ENCODE data around the gene MUC20.
A peak's percentile ranks its signal among the peaks of the same experiment; 100 is the strongest.

The MUC20 gene

GRCh38 chr3:195751560-195751959, 30.8 kb downstream of the MUC20 start:
- no peak overlapping the region for H3K27ac Mint-ChIP-seq
- H3K4me3 Mint-ChIP-seq = no peak overlapping the region
- ATAC-seq = no peak
- H3K27me3 Mint-ChIP-seq = peaks cover 64% of the 10 kb centered on the region
- H3K9me3 Mint-ChIP-seq = no peaks in the 10 kb centered on the region
- H3K36me3 Mint-ChIP-seq = no peaks in the 10 kb centered on the region
- peaks cover 6% of the 10 kb centered on the region for H3K4me1 Mint-ChIP-seq

GRCh38 chr3:195752066-195752465, 31.3 kb downstream of the MUC20 start:
- Mint-ChIP-seq H3K27me3 (peaks cover 64% of the 10 kb centered on the region), H3K36me3 (no peaks in the 10 kb centered on the region), H3K9me3 (no peaks in the 10 kb centered on the region), H3K4me3 (no peak overlapping the region), H3K4me1 (peaks cover 6% of the 10 kb centered on the region), H3K27ac (no peak overlapping the region)
- ATAC-seq = no peak

GRCh38 chr3:195752546-195753331, 32.0 kb downstream of the MUC20 start:
- Mint-ChIP-seq H3K36me3 (no peaks in the 10 kb centered on the region), H3K4me3 (no peak overlapping the region), H3K9me3 (no peaks in the 10 kb centered on the region), H3K27me3 (peaks cover 66% of the 10 kb centered on the region), H3K4me1 (peaks cover 6% of the 10 kb centered on the region), H3K27ac (no peak overlapping the region)
- no peak for ATAC-seq

GRCh38 chr3:195753581-195753980, 32.8 kb downstream of the MUC20 start:
- H3K27me3 Mint-ChIP-seq = peaks cover 68% of the 10 kb centered on the region
- no peaks in the 10 kb centered on the region for H3K36me3 Mint-ChIP-seq
- peaks cover 4% of the 10 kb centered on the region for H3K4me1 Mint-ChIP-seq
- no peak for ATAC-seq
- no peak overlapping the region for H3K27ac Mint-ChIP-seq
- H3K9me3 Mint-ChIP-seq = no peaks in the 10 kb centered on the region
- no peak overlapping the region for H3K4me3 Mint-ChIP-seq

- no peak for ATAC-seq
- H3K4me3 Mint-ChIP-seq = no peak overlapping the region
- H3K9me3 Mint-ChIP-seq = no peaks in the 10 kb centered on the region
- no peaks in the 10 kb centered on the region for H3K4me1 Mint-ChIP-seq
- no peaks in the 10 kb centered on the region for H3K36me3 Mint-ChIP-seq
- H3K27me3 Mint-ChIP-seq = peaks cover 68% of the 10 kb centered on the region
- H3K27ac Mint-ChIP-seq = no peak overlapping the region
Observed at GRCh38 chr3:195754141-195754540, 33.4 kb downstream of the MUC20 start.

- Mint-ChIP-seq H3K4me3 (no peak overlapping the region), H3K36me3 (no peaks in the 10 kb centered on the region), H3K4me1 (no peaks in the 10 kb centered on the region), H3K27me3 (peaks cover 74% of the 10 kb centered on the region), H3K27ac (no peak overlapping the region), H3K9me3 (no peaks in the 10 kb centered on the region)
- ATAC-seq = no peak
Observed at GRCh38 chr3:195754906-195755305, 34.1 kb downstream of the MUC20 start.

GRCh38 chr3:195755391-195755790, 34.6 kb downstream of the MUC20 start:
- Mint-ChIP-seq H3K27ac (no peak overlapping the region), H3K4me1 (no peaks in the 10 kb centered on the region), H3K27me3 (peaks cover 74% of the 10 kb centered on the region), H3K4me3 (no peak overlapping the region), H3K36me3 (no peaks in the 10 kb centered on the region), H3K9me3 (no peaks in the 10 kb centered on the region)
- no peak for ATAC-seq

GRCh38 chr3:195755791-195756676, 35.3 kb downstream of the MUC20 start:
- no peaks in the 10 kb centered on the region for H3K36me3 Mint-ChIP-seq
- H3K4me1 Mint-ChIP-seq = no peaks in the 10 kb centered on the region
- H3K9me3 Mint-ChIP-seq = no peaks in the 10 kb centered on the region
- no peak for ATAC-seq
- no peak overlapping the region for H3K4me3 Mint-ChIP-seq
- H3K27ac Mint-ChIP-seq = no peak overlapping the region
- H3K27me3 Mint-ChIP-seq = peaks cover 79% of the 10 kb centered on the region

GRCh38 chr3:195757438-195757770, 36.6 kb downstream of the MUC20 start:
- ATAC-seq = no peak
- Mint-ChIP-seq H3K9me3 (no peaks in the 10 kb centered on the region), H3K4me3 (no peak overlapping the region), H3K27ac (no peak overlapping the region), H3K4me1 (no peaks in the 10 kb centered on the region), H3K27me3 (peaks cover 87% of the 10 kb centered on the region), H3K36me3 (no peaks in the 10 kb centered on the region)

- Mint-ChIP-seq H3K4me3 (peak overlapping the region; percentile 25), H3K9me3 (no peaks in the 10 kb centered on the region), H3K36me3 (no peaks in the 10 kb centered on the region), H3K27me3 (peaks cover 87% of the 10 kb centered on the region), H3K27ac (no peak overlapping the region), H3K4me1 (no peaks in the 10 kb centered on the region)
- no peak for ATAC-seq
Observed at GRCh38 chr3:195757827-195758226, 37.0 kb downstream of the MUC20 start.

- no peaks in the 10 kb centered on the region for H3K9me3 Mint-ChIP-seq
- peaks cover 84% of the 10 kb centered on the region for H3K27me3 Mint-ChIP-seq
- H3K36me3 Mint-ChIP-seq = no peaks in the 10 kb centered on the region
- no peak for ATAC-seq
- H3K4me3 Mint-ChIP-seq = no peak overlapping the region
- no peak overlapping the region for H3K27ac Mint-ChIP-seq
- no peaks in the 10 kb centered on the region for H3K4me1 Mint-ChIP-seq
Observed at GRCh38 chr3:195758721-195759353, 38.1 kb downstream of the MUC20 start.

- Mint-ChIP-seq H3K27me3 (peaks cover 78% of the 10 kb centered on the region), H3K27ac (no peak overlapping the region), H3K4me1 (no peaks in the 10 kb centered on the region), H3K4me3 (no peak overlapping the region), H3K36me3 (no peaks in the 10 kb centered on the region), H3K9me3 (no peaks in the 10 kb centered on the region)
- peak; percentile 46 for ATAC-seq
Observed at GRCh38 chr3:195760345-195761122, 39.8 kb downstream of the MUC20 start.

GRCh38 chr3:195761123-195761566, 40.4 kb downstream of the MUC20 start:
- peak; percentile 32 for ATAC-seq
- Mint-ChIP-seq H3K27me3 (peaks cover 72% of the 10 kb centered on the region), H3K9me3 (no peaks in the 10 kb centered on the region), H3K36me3 (no peaks in the 10 kb centered on the region), H3K27ac (no peak overlapping the region), H3K4me3 (no peak overlapping the region), H3K4me1 (no peaks in the 10 kb centered on the region)

- H3K27me3 Mint-ChIP-seq = peaks cover 67% of the 10 kb centered on the region
- ATAC-seq = no peak
- H3K4me3 Mint-ChIP-seq = no peak overlapping the region
- no peaks in the 10 kb centered on the region for H3K4me1 Mint-ChIP-seq
- no peaks in the 10 kb centered on the region for H3K9me3 Mint-ChIP-seq
- no peak overlapping the region for H3K27ac Mint-ChIP-seq
- no peaks in the 10 kb centered on the region for H3K36me3 Mint-ChIP-seq
Observed at GRCh38 chr3:195761567-195762248, 40.9 kb downstream of the MUC20 start.

Data from stimulated activated memory B cell treated with anti-CD40 and anti-IgM and Interleukin-4, amounts not matched to agents 10 μg/mL and 1 μg/mL and 100 μg/mL, for 72 hours (primary cell).